GM19324 (cell line): Measurements from ENCODE around the gene DAZAP1.
"Not testable (repeated sequence)": the region's sequence is repeated elsewhere in the genome, so short reads cannot be mapped to it uniquely, and the experiment has no call there.

Experiments used
- ATAC-seq: cut with Tn5 transposase; IDR thresholded peaks from one replicate; pipeline ENCODE4 v1.9.1; 2021; ENCODE audit warnings: mild to moderate bottlenecking, moderate library complexity; ENCODE audit not compliant: unreplicated experiment, low FRiP score

The DAZAP1 gene

DNA sequence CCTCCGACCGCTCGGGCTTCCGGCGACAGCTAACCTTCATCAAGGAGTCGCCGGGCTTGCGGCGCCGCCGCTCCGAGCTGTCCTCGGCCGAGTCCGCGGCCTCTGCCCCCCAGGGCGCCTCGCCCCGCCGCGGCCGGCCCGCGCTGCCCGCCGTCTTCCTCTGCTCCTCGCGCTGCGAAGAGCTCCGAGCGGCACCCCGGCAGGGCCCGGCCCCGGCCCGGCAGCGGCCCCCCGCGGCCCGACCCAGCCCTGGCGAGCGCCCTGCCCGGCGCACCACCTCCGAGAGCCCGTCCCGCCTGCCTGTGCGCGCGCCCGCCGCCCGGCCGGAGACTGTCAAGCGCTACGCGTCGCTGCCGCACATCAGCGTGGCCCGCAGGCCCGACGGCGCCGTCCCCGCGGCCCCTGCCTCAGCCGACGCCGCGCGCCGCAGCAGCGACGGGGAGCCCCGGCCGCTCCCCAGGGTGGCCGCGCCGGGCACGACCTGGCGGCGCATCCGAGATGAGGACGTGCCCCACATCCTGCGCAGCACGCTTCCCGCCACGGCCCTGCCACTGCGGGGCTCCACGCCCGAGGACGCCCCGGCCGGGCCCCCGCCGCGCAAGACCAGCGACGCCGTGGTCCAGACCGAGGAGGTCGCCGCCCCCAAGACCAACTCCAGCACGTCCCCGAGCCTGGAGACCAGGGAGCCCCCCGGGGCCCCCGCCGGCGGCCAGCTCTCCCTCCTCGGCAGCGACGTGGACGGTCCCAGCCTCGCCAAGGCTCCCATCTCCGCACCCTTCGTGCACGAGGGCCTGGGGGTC, 62.1 kb downstream of the DAZAP1 start:
- ATAC-seq: no peak

DNA sequence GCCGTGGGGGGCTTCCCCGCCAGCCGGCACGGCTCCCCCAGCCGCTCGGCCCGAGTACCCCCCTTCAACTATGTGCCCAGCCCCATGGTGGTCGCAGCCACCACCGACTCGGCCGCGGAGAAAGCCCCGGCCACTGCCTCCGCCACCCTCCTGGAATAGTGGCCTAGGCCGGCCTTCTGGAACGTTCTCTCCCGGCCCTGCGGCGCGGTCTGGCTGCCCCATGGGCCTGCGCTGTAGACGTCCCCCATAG, 62.6 kb downstream of the DAZAP1 start:
- no peak for ATAC-seq

DNA sequence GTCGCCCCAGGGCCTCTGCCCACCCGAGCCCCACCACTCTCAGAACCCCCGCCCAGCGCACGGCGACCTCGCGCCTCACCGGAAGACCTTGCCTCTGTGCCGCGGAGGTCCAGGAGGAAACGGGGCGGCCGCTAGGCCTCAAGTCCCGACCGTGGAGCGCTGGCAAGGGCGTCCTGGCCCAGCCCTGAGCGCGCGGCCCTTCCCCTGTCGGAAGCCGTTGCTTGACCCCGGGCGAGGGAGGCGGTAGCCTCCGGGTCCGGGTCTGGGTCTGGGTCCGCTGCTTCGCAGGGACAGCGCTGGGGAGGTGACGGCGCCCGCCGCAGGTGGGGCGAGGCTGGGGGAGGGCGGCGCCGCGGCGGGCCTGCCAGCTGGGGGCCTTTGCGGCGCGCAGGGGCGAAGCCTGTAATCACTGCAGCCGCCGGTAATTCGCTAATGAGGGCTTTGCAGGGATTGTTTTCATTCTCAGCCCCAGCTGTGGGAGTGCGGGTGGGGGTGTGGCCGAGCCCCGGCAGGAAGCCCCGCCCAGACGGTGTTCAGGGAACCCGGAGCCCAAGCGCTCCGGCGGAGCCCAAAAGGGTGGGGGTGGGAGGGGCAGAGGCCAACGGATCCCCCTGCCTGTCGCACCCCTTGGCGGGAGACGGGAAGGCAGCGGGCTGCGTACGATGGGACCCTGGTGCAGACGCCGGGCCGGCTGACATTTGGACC, 63.1 kb downstream of the DAZAP1 start:
- no peak for ATAC-seq

DNA sequence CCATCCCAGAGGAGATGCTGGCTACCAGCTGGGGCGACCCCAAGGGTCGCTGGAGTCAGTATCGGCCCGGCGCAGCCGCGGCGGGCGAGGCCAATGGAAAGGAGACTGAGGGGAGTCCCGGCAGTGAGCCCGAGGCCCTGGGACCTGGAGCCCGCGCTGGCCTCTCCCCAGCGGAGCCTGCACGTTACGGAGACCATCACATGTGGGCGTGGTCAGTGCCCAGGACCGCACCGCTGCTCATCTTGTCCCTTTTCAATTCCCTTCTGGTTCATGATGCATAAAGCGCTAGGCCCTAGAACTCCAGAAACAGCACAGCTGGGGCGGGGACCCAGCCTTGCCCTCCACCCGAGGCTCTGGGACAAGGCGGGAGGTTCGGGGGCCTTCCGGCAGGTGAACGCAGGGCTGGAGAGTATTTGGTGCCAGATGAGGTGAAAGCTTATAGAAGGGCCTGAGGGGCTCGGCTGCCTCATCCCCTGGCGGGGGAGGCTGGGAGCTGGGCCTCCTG, 63.7 kb downstream of the DAZAP1 start:
- ATAC-seq: no peak

DNA sequence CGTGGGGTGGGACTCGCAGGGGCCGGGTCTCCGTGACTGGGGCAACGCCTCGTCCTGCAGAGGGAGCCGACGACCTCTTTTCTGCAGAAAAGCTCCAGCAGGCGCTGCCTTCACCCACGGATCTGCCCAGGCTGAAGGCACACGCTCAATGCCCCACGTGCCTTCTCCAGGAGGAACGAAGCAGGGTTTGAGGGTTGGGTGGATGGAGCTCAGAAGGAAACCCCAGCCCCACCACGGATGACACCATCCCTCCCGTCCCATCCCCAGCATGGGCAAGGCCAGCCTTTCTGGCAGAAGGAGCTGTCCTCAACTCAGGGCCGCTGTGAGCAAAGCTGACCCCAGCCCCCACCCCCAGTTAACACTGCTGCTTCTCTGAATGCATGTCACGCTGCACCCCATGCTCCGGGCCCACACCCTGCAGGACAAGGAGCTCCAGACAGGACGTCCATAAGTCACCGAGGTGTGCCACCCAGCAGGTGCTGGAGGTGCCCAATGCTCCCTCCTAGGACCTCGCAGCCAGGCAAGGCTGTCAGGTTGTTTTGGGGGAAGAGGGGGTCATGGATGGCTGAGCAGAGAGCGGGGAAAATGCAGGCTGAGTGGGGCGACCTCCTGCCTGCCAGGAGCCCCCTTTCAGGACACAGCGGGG, 64.3 kb downstream of the DAZAP1 start:
- no peak for ATAC-seq

DNA sequence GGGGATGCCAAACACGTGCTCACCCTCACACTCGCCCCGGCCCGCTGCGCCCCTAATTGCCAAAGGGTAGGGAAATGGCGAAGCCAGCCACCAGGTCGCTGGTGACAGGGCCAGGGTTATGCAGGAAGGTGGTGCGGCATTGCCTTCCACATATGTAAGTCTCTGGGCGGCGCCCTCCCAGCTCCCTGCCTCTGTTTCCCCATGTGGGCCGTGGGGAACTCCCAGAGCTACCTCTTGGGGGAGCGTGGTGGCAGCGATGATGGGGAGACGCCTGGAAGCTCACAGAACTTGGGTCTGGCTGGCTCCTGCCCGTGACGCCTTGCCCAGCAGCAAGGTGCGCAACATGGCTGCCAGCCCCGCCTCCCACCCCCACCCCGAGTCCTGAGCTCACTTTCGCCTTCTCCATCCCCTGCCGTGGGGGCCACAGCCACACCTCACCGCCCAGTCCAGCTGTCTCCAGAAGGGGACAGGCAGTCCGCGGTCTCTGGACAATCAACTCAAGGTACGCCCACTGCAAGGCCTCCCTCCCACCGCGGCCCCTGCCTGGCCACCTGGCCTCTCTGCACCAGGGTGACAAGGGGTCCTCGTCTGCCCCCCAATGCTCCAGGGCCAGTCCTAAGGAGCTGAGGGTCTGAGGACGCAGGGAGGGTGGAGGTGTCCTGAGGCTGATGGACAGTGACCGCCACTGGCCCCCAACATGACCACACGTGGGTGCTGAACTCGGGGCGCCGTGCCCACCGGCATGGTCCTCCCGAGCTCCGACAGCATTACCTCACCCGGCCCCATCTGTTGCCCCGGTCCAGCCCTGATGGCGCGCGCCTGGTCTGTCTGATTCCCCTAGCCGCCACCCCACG, 65.1 kb downstream of the DAZAP1 start:
- ATAC-seq: no peak

DNA sequence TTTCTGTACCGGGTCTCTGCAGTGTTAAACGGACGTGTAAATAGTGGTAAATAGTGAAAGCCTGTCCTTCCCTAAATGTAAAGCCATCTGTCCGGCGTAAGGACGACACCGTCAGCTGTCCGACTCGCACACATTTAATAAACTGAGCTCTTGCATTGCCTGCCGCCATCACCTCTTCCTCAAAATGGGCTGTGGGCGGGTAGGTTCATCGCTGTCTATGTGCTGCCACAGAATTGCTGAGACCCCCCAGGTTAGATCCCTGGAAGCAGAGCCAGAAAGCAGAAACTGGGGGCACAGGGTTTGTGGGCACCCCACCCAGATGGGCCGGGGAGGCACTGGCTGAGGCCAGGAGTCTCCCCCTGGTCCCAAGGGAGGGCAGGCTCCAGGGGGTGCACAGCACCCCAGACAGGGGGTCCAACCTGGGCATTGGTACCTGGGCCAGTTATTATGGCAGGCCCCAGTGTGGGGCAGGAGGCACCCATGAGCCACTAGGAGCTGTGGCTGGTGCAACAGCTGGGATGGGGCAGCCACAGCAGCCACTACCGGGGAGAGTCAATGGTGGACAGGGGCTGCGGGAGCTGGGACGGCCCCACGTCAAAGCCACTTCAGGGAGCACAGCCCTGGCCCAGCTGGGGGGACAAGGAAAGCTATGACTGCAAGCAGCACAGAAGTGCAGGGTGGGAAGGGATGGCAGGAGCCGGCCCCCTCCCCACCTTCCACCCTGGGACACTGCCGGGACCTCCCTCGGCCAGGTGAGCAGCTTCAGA, 65.9 kb downstream of the DAZAP1 start:
- no peak for ATAC-seq

DNA sequence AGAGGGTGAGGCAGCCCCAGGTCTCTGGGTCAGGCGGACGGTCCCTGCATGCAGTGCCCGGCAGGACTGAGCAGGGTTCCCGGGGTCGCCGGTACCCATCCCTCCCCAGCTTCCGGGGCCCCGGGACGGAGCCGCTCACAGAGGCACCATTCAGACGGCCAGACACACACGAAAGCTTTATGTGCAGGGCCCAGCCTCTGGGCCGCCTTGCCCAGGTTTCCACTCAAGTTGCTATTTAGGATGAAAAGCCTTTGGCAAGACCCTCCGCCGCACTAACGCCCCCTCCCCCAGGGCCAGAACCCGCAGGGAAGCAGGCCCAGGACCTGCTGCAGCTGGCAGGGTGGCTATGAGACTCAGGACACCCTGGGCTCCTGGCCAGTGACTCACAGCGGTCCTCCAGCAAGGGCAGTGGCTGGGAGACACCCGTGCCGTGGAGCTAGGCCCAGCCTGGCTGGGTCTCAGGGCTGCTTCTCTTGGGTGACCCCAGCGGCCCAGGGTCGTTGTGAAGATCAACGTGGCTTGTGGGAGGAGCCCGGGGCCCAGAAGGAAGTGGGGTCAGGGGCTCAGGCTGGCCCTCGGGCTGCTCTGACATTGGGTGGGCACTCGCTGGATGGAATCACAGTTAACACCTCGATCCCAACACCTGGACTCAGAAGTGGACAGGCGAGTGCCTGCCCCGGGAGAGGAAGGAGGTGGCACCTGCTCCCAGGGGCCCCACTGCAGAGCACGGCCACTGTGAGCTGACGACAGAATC, 66.8 kb downstream of the DAZAP1 start:
- ATAC-seq: no peak

DNA sequence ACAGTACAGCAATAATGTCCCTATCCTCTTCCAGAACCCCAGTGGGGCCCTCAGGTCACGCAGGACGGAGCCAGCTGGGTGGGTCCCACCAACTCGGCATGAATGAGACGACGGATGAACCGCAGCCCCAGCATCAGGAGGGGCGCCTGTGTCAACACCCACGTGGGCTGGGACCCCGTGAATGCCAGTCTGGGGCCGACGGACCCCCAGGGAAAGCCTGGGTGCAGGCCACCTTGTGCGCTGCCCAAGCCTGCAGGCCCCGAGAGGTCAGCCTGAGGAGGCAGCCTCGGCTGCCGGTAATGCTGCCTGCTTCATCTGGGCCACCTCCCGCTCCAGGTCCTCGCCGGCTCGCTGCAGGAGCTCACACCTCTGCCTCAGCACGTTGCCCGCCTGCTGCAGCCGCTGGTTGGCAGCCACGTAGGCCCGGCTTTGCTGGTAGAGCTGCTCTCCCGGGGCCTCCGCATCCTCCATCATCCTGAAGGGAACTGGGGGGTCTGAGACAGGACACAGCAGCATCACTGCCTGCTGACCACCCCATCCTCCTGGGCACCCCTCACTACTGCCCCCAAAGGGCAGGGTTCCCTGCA, 67.5 kb downstream of the DAZAP1 start:
- ATAC-seq: no peak

DNA sequence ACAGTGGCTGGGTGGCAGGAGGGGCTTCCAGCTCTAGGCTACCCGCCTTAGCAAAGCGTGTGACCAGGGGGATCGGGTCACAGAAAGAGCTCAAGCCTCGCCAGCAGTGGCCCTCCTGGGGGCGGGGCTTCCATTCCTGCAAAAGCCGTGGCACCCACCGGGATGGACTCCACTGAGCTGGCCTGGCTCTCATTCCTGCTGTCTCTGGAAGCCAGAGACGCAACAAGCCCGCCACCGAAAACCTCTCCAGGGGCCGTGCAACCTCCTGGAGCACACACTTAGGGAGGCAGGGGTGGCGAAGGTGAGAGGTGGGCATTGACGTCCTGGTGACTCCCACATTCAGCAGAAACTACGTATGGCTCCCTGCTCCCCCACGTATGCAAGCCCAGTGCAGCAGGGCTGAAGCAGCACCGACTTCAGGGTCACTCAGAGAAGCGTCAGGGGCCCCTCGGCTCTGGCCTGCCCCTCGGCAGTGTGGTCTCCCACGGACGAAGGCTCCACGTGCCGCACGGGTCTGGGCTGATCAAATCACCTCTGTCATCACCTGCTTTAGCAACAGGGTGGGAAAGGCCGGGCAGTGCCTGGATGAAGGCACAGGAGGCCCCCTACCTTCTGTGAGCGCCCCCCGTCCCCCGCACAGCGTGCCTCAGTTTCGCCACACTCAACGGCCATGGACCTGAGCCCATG, 68.5 kb downstream of the DAZAP1 start:
- no peak for ATAC-seq

DNA sequence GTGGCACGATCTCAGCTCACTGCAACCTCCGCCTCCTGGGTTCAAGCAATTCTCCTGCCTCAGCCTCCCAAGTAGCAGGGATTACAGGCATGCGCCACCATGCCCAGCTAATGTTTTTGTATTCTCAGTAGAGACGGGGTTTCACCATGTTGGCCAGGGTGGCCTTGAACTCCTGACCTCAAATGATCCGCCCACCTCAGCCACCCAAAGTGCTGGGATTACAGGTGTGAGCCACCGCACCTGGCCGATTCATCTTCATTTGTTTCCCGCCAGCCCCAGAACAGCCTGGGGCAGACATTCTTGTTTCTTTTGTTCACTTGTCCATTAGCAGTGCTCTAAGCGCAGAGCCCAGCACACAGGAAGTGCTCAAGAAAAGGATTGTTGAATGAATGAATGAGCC, 69.7 kb downstream of the DAZAP1 start:
- ATAC-seq: not testable (repeated sequence)

DNA sequence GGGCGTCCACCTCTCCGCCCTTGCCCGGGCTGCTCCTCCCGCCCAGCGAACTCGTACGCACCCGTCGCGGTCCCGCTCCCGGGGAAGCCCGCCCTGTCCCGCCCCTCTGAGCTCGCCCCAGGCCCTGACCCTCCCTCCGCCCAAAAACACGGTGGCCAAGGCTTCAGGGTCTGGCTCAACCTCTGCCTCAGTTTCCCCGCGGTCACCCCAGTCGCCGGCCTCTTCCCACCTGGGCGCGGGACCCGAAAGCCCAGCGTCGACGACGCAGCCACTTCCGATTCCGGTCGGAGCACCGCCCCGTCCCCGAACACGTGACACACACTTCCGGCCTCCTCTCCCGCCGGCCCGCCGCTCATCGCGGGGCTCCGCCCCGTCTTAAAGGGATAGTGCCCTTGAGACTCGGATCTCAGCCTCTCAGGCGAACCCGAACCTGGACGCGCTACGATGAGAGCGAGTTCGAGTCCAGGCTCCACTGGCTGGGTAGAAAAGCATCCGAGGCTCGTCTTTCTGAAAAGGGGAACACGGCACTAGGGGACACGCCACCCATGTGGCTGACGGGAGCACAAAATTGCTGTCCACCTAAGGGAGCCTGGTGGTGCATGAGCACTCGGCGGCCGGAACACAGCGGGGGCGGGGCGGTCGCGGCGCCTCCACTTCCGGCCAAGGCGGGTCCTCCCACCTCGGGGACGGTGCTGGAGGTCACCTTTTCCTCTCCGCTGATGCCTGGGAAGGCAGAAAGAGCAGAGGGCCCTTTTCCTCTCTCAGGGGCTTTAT, 71.7 kb downstream of the DAZAP1 start, which contains the start of gene C19orf25:
Gene C19orf25, minus strand, starts transcription at position 282 of the 774 bp plus-strand sequence. CDS start 312 bp downstream, outside the sequence.
- ATAC-seq: peak; percentile 87

DNA sequence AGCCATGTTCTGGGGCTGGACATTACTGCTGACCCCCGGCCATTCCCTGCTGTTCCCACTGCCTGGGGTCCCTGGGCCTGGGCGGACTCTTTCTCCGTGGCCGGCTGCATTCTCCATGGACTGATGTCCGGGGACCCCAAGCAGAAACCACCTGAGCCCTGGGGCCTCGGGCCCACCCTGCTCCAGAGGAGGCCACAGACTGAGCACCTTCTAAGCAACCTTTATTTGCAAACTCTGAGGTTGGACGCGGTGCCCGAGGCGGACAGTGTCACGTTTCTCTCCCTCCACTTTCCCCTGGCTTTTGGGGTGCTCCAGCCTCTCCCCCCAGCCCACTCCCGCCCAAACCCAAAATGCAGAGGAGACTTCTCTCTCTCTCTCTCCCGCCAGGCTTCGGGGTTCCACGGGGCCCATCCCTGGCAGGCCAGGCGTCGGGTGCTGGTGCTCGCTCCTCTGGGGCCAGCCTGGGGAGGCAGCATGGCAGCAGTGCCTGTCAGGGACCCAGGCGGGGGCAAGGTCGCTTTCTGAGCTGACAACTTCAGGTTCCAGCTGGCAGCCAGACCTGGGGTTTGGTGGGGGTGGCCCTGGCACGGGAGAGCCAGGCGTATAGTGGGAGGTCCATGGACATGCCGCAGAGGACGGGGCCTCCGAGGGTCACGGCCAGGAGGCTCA, 74.0 kb downstream of the DAZAP1 start:
- no peak for ATAC-seq

DNA sequence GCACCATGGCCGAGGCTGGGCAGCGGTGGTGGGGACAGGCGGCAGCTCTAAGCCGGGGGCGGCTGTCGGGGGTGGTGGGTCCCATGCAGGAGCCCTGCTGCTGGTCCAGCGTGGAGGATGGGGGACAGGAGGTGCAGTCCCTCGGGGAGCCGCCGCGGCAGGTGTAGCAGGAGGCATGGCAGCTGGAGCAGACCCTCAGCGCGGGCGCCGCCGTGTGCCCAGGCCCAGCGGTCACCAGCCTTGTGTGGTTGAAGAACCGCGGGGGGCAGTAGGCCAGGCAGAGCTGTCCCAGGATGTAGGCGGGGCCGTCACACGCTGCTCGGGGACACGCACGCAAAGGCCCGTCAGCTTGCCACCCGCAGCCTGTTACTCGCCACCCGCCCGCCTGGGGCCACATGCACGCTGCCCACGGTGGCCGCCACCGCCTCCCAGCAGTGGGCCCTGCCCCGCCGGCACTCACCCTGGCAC, 74.5 kb downstream of the DAZAP1 start:
- no peak for ATAC-seq

DNA sequence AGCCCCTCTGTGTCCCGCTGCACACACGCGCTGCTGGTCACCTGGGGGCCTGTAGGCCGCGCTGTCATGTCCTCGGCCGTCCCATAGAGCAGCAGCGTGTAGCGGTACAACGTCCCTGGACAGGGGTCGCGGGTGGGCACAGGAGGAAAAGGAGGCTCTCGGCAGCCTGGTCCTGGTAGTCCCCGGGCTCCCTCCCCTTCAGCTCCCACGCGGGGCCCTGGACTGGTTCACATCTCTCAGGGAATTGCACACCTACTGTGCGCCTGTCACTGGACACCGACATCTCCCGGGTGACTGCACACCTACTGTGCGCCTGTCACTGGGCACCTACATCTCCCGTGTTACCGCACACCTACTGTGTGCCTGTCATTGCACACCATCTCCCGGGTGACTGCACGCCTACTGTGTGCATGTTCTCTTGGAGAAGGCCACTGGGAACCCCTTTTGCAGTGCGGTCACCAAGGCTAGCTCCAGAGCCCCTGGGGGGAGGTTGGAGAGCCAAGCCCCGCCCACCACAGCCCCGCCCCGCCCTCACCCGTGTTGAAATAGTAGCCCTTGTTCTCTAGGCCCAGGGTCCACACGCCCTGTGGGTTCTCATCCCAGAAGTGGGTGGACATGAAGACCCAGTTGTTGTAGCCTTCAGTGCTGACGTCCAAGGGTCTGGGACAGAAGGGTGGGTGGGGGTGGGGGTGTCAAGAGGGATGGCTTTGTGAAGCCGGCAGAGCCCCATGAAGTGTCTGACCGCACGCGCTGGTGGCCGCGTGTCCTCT, 75.2 kb downstream of the DAZAP1 start:
- no peak for ATAC-seq
